Gastroesophageal sphincter (tissue), 3 donors: Measurements from ENCODE around the gene WDR20.

ENCODE experiments used
- CTCF ChIP-seq, 4 experiments: fragments of 200-600 bp in 2 of 4; fragments of 450-650 bp in 2 of 4; sonication (generic) in 1 of 4; IDR thresholded peaks; one replicate each; pipeline ENCODE4 v1.5.1; 2017 to 2019; ENCODE audit warnings: antibody characterized with exemption in 4 of 4, mild to moderate bottlenecking in 2 of 4, moderate library complexity in 2 of 4
- POLR2AphosphoS5 ChIP-seq: sonication (generic); formaldehyde crosslinking; IDR thresholded peaks from one replicate; pipeline ENCODE4 v1.6.1; 2017; ENCODE audit warnings: antibody characterized with exemption

DNA sequence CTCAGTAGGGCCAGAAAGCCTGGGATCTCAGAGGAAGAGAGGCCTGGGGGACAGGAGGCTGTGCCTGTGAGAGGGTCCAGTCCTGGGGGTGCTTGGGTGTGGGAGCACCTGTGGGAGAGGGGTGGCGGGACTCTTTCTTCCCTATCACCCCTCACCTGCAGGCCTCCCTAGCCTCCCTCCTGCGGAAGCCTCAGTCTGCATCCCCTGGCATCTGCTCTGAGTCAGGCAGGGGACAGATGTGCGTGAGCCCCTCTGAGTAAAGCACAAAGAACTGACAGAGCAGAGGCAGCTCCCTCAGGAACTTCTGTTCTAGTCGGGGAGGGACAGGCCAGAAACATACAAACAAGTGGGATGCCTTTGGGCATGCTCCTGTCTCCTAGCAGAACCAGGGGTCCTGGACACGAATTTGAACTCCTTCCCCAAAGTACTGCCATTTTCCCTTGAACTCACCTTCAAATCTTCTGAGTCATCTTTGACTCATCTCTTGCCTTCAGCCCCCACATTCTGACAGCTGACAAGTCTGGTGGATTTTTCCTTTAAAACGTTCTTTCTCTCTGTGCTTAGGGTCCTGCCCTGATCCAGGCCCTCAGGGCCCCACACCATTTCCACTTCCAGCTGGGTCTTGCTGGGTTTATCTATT is 44.3 kb upstream of the WDR20 start:
- TF ChIP-seq POLR2AphosphoS5 (no peak), CTCF (IDR thresholded peaks at IDR 0.05) (no peak)
